B cell (primary cell): ENCODE measurements around the gene DUSP7. TPM values are rescaled to one million over a fixed set of nuclear protein-coding genes. Genes with fewer than 3 reads are reported as not detected.

Experiments used
- ATAC-seq: fragments of 200-7000 bp; cut with Tn5 transposase; one replicate; pipeline ENCODE4 v1.10.0; 2021; ENCODE audit warnings: low read depth, mild to moderate bottlenecking, moderate number of reproducible peaks, moderate library complexity
- CTCF ChIA-PET: fragments of 350-600 bp; sonication (Branson Sonifier 250); formaldehyde crosslinking; loops from one replicate; lab custom pipeline; 2021; ENCODE audit warnings: antibody characterized with exemption, inconsistent platforms; lab: Charles Lee
- POLR2A ChIA-PET: fragments of 350-600 bp; sonication (Branson Sonifier 250); formaldehyde crosslinking; loops from one replicate; lab custom pipeline; 2021; ENCODE audit warnings: antibody characterized with exemption; lab: Charles Lee
- DNase-seq: peaks from one replicate; pipeline ENCODE4 v3.0.0; 2013
- H2AFZ ChIP-seq: 2 replicates; pipeline ENCODE4 v1.6.1; 2012; ENCODE audit warnings: mild to moderate bottlenecking, low read depth, low read length; ENCODE audit not compliant: insufficient read depth, poor library complexity, severe bottlenecking
- H3K27ac ChIP-seq, 2 donors: 1 replicate in 1 of 2; 2 replicates in 1 of 2; pipeline ENCODE4 v1.5.1; 2012 to 2013; ENCODE audit warnings: low read length in 2 of 2, mild to moderate bottlenecking in 2 of 2, moderate library complexity in 1 of 2
- H3K27me3 ChIP-seq, 4 experiments: fragments of 200-600 bp in 1 of 4; sonication (generic) in 1 of 4; replicated peaks in 1 of 4; 1 replicate in 2 of 4; 2 replicates in 2 of 4; pipeline versions ENCODE4 v1.6.1 to v1.7.0; 2013 to 2016; ENCODE audit warnings: low read length in 3 of 4, mild to moderate bottlenecking in 2 of 4, mixed read lengths in 1 of 4, moderate library complexity in 1 of 4; ENCODE audit not compliant: insufficient read depth in 4 of 4, control insufficient read depth in 3 of 4; ENCODE audit errors: control extremely low read depth in 1 of 4
- H3K36me3 ChIP-seq, 2 experiments: replicated peaks in 1 of 2; 1 replicate in 1 of 2; 2 replicates in 1 of 2; pipeline versions ENCODE4 v1.6.1 to v1.7.1; 2013; ENCODE audit warnings: low read length in 1 of 2; ENCODE audit not compliant: insufficient read depth in 2 of 2, control insufficient read depth in 1 of 2; ENCODE audit errors: control extremely low read depth in 1 of 2, extremely low read depth in 1 of 2
- H3K4me1 ChIP-seq, 2 donors: fragments of 200-600 bp in 1 of 2; sonication (generic) in 1 of 2; 1 replicate in 1 of 2; 2 replicates in 1 of 2; pipeline versions ENCODE4 v1.5.1 to v1.6.1; 2013 to 2017; ENCODE audit warnings: low read length in 2 of 2; ENCODE audit not compliant: control insufficient read depth in 2 of 2, insufficient read depth in 2 of 2
- H3K4me2 ChIP-seq: replicated peaks from 2 replicates; pipeline ENCODE3; 2012; ENCODE audit warnings: mild to moderate bottlenecking, low read depth, low read length; ENCODE audit not compliant: poor library complexity, severe bottlenecking
- H3K4me3 ChIP-seq, 5 experiments: fragments of 200-600 bp in 1 of 5; sonication (generic) in 1 of 5; 1 replicate in 3 of 5; 2 replicates in 2 of 5; pipeline versions ENCODE4 v1.5.1 to v1.7.0; 2011 to 2016; ENCODE audit warnings: low read length in 4 of 5, mild to moderate bottlenecking in 4 of 5, low read depth in 2 of 5, control low read depth in 1 of 5, moderate library complexity in 1 of 5; ENCODE audit not compliant: insufficient read depth in 1 of 5; ENCODE audit errors: control extremely low read depth in 1 of 5, extremely low read depth in 1 of 5
- H3K79me2 ChIP-seq: fragments of 200-600 bp; sonication (generic); one replicate; pipeline ENCODE4 v1.6.0; 2016; ENCODE audit warnings: low read length; ENCODE audit not compliant: control insufficient read depth, insufficient read depth
- H3K9ac ChIP-seq: fragments of 200-600 bp; sonication (generic); 2 replicates; pipeline ENCODE4 v1.6.1; 2017; ENCODE audit warnings: mild to moderate bottlenecking, low read length, moderate library complexity
- H3K9me3 ChIP-seq, 3 donors: one replicate each; pipeline versions ENCODE4 v1.6.1 to v1.7.1; 2013; ENCODE audit warnings: low read length in 2 of 3; ENCODE audit not compliant: control insufficient read depth in 2 of 3, insufficient read depth in 1 of 3; ENCODE audit errors: control extremely low read depth in 1 of 3
- H4K20me1 ChIP-seq: 2 replicates; pipeline ENCODE4 v1.6.0; 2012; ENCODE audit warnings: mild to moderate bottlenecking, low read length; ENCODE audit not compliant: insufficient read depth, control insufficient read depth, poor library complexity, severe bottlenecking
- H3K27ac Mint-ChIP-seq: one replicate; pipeline ENCODE4 v1.8.0; 2021; ENCODE audit warnings: mixed read lengths
- H3K27me3 Mint-ChIP-seq: one replicate; pipeline ENCODE4 v1.8.0; 2021; ENCODE audit warnings: mixed read lengths
- H3K4me1 Mint-ChIP-seq: one replicate; pipeline ENCODE4 v1.8.0; 2021; ENCODE audit warnings: mixed read lengths
- H3K4me3 Mint-ChIP-seq: one replicate; pipeline ENCODE4 v1.8.0; 2021; ENCODE audit warnings: mixed read lengths
- H3K9me3 Mint-ChIP-seq: one replicate; pipeline ENCODE4 v1.8.0; 2022; ENCODE audit warnings: mixed read lengths; ENCODE audit not compliant: insufficient read depth
- CTCF ChIP-seq: fragments of 200-600 bp; IDR thresholded peaks from one replicate; pipeline ENCODE4 v1.8.0; 2022; ENCODE audit warnings: antibody characterized with exemption, mild to moderate bottlenecking
- EZH2 ChIP-seq: IDR thresholded peaks from 2 replicates; pipeline ENCODE4 v1.6.1; 2012; ENCODE audit warnings: borderline replicate concordance, low read depth, mild to moderate bottlenecking, moderate library complexity, low read length; ENCODE audit not compliant: insufficient read depth, poor library complexity, severe bottlenecking
- WGBS: methylation state at CpG from one replicate; pipeline ENCODE4 v1.1.5; 2013; ENCODE audit warnings: missing lambda C conversion rate; ENCODE audit not compliant: insufficient coverage; 5-methylcytosine and 5-hydroxymethylcytosine counted together
- intact Hi-C: fragments of 100-400 bp; cut with micrococcal nuclease; formaldehyde crosslinking; loops from one replicate; pipeline ENCODE4 v1.10.0; 2022
- polyA plus RNA-seq: library from polyadenylated mRNA; depleted of rRNA; stranded (reverse); fragments of >200 nt; gene quantifications from 2 replicates; pipeline ENCODE4 v1.2.3, GENCODE V29; 2012
- total RNA-seq, 2 donors: library from RNA; stranded (reverse); fragments of 120-200 nt in 1 of 2; gene quantifications; 1 replicate in 1 of 2; 2 replicates in 1 of 2; pipeline versions ENCODE4 v1.2.3 to v1.2.4, GENCODE V29; 2013 to 2022

Gene DUSP7
- total and polyA plus RNA-seq, 2 donors (not counting 1 experiment from before 2014, with no cell fraction given), result 5.1 to 6.9 TPM

GRCh38 chr3:52090933-52091468 lies 34.6 kb upstream of the DUSP7 start:
- H3K4me2 ChIP-seq, result no peak overlapping the region
- H3K9me3 ChIP-seq, result no peaks in the 10 kb centered on the region
- Mint-ChIP-seq H3K4me1 (peaks cover 9% of the 10 kb centered on the region), H3K27ac (no peak overlapping the region), H3K27me3 (no peaks in the 10 kb centered on the region), H3K4me3 (no peak overlapping the region), H3K9me3 (no peaks in the 10 kb centered on the region)
- H3K9ac ChIP-seq, result no peak overlapping the region
- H3K4me3 ChIP-seq, result no peak overlapping the region
- POLR2A ChIA-PET, result no interaction called here
- no peaks in the 10 kb centered on the region for H3K79me2 ChIP-seq
- intact Hi-C loops, result no loop called here
- no peaks in the 10 kb centered on the region for H4K20me1 ChIP-seq
- CTCF ChIA-PET, result no interaction called here
- H3K36me3 ChIP-seq, result no peaks in the 10 kb centered on the region
- ATAC-seq (no peak), DNase-seq (no peak)
- H2AFZ ChIP-seq, result no peak overlapping the region
- H3K4me1 ChIP-seq, result peaks cover 0 to 6% of the 10 kb centered on the region in 2 donors
- H3K27me3 ChIP-seq, result no peaks in the 10 kb centered on the region
- TF ChIP-seq CTCF, result no peak
- no peak for TF ChIP-seq EZH2
- H3K27ac ChIP-seq, result no peak overlapping the region
- WGBS, result 93% methylated on average over 8 of the region's 8 CpGs

GRCh38 chr3:52090131-52090932 lies 34.0 kb upstream of the DUSP7 start:
- no peaks in the 10 kb centered on the region for H3K79me2 ChIP-seq
- no peak overlapping the region for H3K27ac ChIP-seq
- H4K20me1 ChIP-seq, result no peaks in the 10 kb centered on the region
- DNase-seq, result no peak
- no peaks in the 10 kb centered on the region for H3K27me3 Mint-ChIP-seq
- no peak overlapping the region for H3K4me3 Mint-ChIP-seq
- H3K4me1 Mint-ChIP-seq, result peaks cover 9% of the 10 kb centered on the region
- TF ChIP-seq CTCF (no peak), EZH2 (no peak)
- no peak overlapping the region for H3K4me2 ChIP-seq
- H2AFZ ChIP-seq, result no peak overlapping the region
- no peak overlapping the region for H3K27ac Mint-ChIP-seq
- CTCF ChIA-PET, result no interaction called here
- H3K36me3 ChIP-seq, result no peaks in the 10 kb centered on the region
- POLR2A ChIA-PET, result no interaction called here
- H3K9me3 Mint-ChIP-seq, result no peaks in the 10 kb centered on the region
- H3K9me3 ChIP-seq, result no peaks in the 10 kb centered on the region
- no peak for ATAC-seq
- H3K27me3 ChIP-seq, result no peaks in the 10 kb centered on the region
- intact Hi-C loops, result no loop called here
- H3K4me1 ChIP-seq, result peaks cover 0 to 6% of the 10 kb centered on the region in 2 donors
- no peak overlapping the region for H3K9ac ChIP-seq
- H3K4me3 ChIP-seq, result no peak overlapping the region
- 82% methylated on average over 11 of the region's 12 CpGs for WGBS
